GM21381 (cell line): Measurements from ENCODE around the gene DMRT2.

Experiments used
- ATAC-seq: cut with Tn5 transposase; IDR thresholded peaks from one replicate; pipeline ENCODE4 v1.9.1; 2021; ENCODE audit warnings: mild to moderate bottlenecking, moderate library complexity; ENCODE audit not compliant: unreplicated experiment

The DMRT2 gene

DNA sequence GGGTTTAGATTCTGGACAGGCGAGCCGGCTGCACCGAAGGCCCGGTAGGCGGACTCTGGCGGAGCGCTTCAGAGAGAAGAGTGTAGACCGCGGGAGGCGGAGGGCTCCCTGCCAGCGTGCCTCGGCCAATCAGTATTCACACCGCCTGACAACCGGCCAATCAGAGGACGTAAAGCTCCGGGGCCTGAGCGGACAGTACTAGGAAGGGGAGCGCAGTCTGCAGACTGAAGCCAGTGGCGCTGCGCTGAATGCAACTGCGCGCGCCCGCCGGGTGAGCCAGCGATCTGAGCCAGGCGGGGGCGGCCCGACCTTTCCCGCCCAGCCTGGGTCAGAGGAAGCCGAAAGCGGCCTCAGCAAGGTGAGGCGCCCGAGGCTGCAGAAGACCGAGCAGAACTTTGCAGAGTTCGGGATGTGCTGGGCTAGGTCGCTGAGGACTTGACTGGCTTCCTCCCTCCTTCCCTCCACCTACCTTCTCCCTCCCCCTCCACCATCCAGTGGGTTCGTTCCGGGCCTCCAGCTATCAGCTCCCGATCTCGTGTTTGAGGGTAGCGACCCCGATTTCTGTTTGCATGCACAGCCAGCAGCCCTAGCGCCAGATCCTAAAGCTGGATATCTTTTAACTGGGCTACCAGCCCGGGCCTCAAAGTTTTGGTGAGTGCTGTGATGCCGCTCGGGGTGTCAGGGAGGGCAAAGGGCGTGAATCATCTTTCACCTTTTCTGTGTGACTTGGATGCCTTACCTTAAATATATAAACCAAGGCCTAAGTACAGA is at the start of gene DMRT2:
Gene DMRT2, plus strand, starts transcription at position 233 of the 771 bp plus-strand sequence. CDS start 1,257 bp downstream, outside the sequence.
- ATAC-seq = peak; percentile 67

- no peak for ATAC-seq
Observed at GRCh38 chr9:1001838-1002237, 48.3 kb upstream of the DMRT2 start.

DNA sequence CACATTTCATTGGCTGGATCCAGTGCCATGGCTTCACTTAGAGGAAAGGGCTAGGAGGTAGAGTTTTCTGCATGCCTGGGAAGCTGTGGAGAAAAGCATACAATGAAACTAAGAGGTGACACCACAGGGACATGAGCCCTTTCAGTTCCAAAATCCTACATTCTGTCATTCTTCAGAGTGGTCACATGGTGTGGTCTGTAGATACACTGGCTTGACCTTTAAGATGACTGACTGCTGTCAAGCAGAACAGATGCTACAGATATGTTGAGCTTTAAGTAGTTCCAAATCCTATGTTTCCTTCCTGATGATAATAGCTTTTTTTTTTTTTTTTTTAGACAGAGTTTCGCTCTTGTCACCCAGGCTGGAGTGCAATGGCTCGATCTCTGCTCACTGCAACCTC is 47.5 kb upstream of the DMRT2 start:
- no peak for ATAC-seq

DNA sequence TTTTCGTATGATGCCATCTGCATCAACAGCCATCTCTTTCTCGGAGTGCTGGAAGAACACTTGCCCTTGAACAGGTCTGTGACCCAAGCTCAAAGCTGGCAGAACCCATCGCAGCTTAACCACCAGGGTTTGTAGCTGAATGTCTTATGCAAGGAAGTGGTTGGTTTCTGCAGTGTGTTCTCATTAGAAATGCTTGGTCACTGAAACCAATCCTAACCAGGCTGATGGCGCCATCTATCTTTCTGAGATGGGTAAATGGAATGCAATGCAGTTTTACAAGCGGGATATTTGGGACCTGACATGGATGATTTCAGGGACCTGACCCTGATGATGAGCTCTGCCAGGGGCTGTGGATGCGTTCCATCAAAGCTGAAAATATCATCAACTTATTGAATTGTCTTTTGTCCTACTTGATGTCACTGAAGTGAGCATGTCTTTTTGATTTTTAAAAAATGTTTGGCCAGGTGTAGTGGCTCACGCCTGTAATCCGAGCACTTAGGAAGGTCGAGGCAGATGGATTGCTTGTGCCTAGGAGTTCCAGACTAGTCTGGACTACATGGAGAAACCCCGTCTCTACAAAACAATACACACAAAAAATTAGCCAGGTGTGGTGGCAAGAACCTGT is 45.0 kb upstream of the DMRT2 start:
- ATAC-seq = no peak

DNA sequence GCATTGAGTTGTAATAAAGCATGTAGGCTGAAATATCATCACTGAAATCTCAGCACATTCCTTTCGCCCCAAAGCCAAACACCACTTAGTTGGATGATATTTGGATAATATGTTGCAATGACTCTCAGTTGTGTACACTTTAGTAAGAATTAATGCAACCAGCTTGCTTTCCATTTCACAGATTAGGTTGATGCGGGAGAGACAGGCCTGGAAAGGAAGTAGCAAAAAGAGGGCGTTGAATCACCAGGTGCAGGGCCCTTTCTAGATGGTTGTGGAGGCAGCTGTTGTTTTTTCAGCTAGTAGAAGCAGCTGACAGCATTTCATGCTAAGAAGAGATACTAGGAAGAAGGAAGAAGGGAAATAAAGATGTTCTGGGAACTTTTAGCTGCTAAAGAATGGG is 42.8 kb upstream of the DMRT2 start:
- no peak for ATAC-seq

DNA sequence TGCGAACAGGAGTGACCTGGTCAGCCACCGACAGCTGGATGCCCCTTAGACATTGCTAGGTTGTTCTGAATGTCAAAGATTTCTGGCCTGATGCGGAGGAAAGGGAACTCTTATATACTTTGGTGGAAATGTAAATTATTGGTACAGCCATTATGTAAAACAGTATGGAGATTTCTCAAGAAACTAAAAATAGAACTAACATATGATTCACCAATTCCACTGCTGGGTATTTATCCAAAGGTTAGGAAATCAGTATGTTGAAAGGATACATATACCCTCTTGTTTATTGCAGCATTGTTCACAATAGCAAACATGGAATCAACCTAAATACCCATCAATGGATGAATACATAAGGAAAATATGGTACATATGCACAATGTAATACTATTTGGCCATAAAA is 41.9 kb upstream of the DMRT2 start:
- no peak for ATAC-seq

DNA sequence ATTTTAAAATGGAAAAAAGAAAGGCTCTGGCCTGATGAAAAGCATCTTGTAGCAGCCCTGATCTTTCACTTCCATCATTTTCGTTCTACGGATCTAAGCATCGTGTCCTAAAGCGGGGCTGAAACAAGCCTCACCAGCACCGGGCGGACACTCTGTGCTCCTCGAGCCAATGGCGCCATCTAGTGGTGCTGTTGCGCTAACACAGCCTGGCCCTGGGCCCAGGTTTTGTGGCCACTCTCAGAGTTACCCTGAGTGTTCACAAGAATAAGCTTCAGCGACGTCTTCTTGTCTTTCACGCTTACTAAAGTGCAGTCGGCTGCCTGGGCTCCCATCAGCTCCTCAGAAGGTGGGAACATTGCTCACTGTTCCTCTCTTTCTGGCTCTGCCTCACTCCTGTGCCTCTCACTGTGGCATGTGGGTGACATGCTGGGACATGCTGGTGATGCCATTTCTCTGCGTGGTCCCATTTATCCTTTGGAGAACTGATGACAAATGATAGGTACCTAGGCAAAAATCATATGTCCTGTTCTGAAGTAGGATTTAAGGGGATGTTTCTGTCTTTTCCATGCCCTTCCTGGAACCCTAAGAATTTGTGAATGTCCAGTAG is 41.0 kb upstream of the DMRT2 start:
- peak; percentile 93 for ATAC-seq

DNA sequence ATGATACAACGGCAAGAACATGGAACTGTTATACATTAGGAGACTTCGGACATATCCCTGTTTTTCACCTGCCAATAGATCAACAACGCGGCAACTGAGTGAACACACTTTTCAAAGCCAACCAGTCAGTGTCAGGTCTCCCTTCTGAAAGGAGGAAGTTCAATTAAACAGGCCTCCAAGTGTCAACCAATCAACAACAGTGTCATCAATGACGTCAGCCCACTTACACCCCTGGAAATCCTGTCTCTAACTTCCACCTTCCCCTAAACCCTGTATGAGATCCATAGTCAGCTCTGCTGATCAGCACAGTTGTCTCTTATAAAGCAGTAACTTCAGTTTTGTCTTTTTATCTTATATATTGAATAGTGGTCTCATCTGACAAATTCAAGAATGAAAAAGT is 37.1 kb upstream of the DMRT2 start:
- no peak for ATAC-seq

GRCh38 chr9:1014225-1014624 is 35.9 kb upstream of the DMRT2 start:
- no peak for ATAC-seq

- no peak for ATAC-seq
Observed at GRCh38 chr9:1014640-1015039, 35.5 kb upstream of the DMRT2 start.

- ATAC-seq = no peak
Observed at GRCh38 chr9:1018121-1018520, 32.0 kb upstream of the DMRT2 start.

- ATAC-seq = no peak
Observed at GRCh38 chr9:1024112-1024511, 26.0 kb upstream of the DMRT2 start.

DNA sequence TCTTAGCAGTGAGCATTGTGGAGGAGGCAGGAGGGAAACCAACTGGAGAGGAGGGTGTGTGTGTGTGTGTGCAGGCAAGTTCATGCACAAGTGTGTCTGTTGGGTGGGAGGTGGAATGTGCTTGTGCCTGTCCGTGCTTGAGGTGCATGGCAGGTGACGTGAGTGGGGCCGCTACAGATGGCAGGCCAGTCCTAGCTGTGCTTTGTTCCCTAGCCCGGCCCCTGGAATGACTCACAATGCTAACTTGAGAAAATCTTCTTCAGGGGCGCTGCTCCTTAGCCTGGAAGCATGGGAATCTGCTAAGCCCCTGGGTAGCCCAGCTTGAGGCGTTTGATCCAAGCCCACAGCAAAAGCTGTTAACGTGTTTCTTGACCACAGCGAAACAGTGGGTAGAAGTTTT is 25.0 kb upstream of the DMRT2 start:
- ATAC-seq = no peak

- ATAC-seq = no peak
Observed at GRCh38 chr9:1026219-1026618, 23.9 kb upstream of the DMRT2 start.

DNA sequence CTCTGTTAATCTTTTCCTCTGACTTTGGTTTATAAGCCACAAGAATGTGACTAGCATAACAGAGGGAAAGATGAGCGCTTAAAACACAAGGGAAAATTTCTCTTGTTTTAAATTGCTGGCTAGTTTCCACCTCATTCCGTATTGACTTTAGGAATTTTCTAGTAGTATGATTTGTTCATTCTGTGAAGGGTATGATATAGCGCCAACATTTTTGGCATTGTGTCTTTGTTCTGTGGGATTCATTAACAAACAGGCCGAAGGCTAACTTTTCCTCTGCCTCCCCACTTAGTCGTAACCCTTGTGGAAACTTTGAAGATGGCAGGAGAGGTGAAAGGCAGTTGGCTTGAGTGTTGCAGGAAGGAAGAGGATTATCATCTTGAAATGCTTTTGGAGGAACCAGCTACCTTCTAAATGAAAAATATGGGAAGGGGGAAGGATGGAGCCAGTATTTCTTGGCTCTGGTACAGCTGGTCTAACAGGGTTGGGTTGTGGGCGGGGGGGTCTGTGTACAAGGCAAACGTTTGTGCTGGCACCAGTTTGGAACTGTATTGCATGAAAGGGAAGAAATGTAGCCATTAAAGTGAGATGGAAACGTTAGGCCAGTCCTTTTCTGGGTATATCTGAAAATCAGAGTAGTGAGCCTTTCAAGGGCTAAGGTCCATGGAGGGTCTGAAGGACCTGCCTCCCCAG is 21.5 kb upstream of the DMRT2 start:
- ATAC-seq = no peak

DNA sequence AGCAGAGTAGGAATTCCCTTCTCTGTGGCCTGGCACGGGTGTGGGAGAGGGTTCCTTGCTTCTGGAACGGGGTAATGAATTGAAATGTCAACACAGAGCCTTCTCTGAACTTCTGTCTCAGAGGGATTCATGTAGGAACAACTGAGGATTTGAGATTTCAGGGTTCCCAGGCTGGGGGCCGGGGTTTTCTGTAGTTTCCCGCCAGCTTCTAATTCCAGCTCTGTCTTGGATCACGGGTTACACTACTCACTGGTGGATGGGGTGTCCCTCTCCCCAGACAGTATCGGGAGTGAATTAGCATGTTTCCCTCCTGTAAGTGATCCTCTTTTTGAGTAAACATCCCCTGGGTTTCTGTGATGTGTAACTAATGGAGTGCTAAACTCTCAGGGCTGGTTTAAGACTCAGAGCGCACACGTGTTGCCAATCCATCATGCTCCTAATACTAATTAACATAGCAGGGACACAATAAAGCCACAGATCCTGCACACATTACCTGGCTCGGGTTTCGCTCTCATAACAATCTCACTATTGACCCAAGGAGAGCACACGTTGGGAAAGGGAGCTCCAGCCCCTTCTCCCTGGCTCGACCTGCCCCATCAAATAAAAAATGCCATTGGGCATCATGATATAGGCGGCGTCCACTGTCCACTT is 18.1 kb upstream of the DMRT2 start:
- ATAC-seq = no peak

DNA sequence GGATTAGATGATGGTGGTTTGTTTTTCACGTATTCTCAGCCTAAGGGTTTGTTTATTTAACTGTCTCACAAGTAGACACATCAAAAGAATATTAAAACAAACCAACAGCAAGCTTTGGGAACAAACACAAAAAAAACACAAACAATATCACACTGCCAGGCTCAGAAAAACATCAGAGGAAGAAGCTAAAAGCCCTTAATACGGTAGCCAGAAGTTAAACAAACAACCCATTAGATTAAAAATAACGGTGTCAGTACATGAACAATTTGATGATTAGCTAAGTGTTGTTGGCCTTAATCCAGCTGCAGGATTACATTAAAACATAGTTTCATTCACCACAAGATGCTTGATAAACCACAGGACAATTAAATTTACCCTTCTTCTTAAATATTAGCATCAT is 15.9 kb upstream of the DMRT2 start:
- no peak for ATAC-seq

- no peak for ATAC-seq
Observed at GRCh38 chr9:1039589-1039988, 10.6 kb upstream of the DMRT2 start.

GRCh38 chr9:1042466-1042865 is 7.7 kb upstream of the DMRT2 start:
- ATAC-seq = no peak

- ATAC-seq = no peak
Observed at GRCh38 chr9:1044643-1045042, 5.5 kb upstream of the DMRT2 start.
